Left lung (tissue), 10 donors: ENCODE data around the gene TNK2. TPM values are rescaled to one million over a fixed set of nuclear protein-coding genes. Genes with fewer than 3 reads are reported as not detected.

ENCODE experiments used
- ATAC-seq: fragments of 200-7000 bp; cut with Tn5 transposase; one replicate; pipeline ENCODE4 v1.9.1; 2020; ENCODE audit warnings: moderate library complexity
- DNase-seq, 4 donors: peaks; one replicate each; pipeline ENCODE4 v3.0.0-alpha.2; 2013 to 2020
- H3K27ac ChIP-seq, 2 donors: fragments of 200-600 bp; sonication (generic) in 1 of 2; one replicate each; pipeline versions ENCODE4 v1.5.0 to v1.8.0; 2020 to 2021
- H3K27me3 ChIP-seq, 2 donors: fragments of 200-600 bp; sonication (generic) in 1 of 2; one replicate each; pipeline versions ENCODE4 v1.5.0 to v1.8.0; 2020 to 2021
- H3K36me3 ChIP-seq, 2 donors: fragments of 200-600 bp; sonication (generic) in 1 of 2; one replicate each; pipeline versions ENCODE4 v1.5.0 to v1.8.0; 2020 to 2021
- H3K4me1 ChIP-seq, 2 donors: fragments of 200-600 bp; one replicate each; pipeline ENCODE4 v1.8.0; 2021
- H3K4me3 ChIP-seq, 2 donors: fragments of 200-600 bp; sonication (generic) in 1 of 2; one replicate each; pipeline versions ENCODE4 v1.5.0 to v1.8.0; 2020 to 2021; ENCODE audit warnings: mild to moderate bottlenecking in 1 of 2
- H3K9me3 ChIP-seq, 2 donors: fragments of 200-600 bp; sonication (generic) in 1 of 2; one replicate each; pipeline versions ENCODE4 v1.5.0 to v1.8.0; 2020 to 2021
- CTCF ChIP-seq, 2 donors: fragments of 200-600 bp; sonication (generic) in 1 of 2; IDR thresholded peaks; one replicate each; pipeline versions ENCODE4 v1.5.0 to v1.8.0; 2021; ENCODE audit warnings: antibody characterized with exemption in 2 of 2
- intact Hi-C, 2 donors: fragments of 100-400 bp; cut with DNase I; formaldehyde crosslinking; loops; one replicate each; pipeline versions ENCODE4 v1.11.2 to v1.14.2; 2022
- polyA plus RNA-seq, 6 donors: library from polyadenylated mRNA; unstranded; fragments of 120-200 nt; gene quantifications; one replicate each; pipeline ENCODE4 v1.2.1, GENCODE V29; 2013; ENCODE audit not compliant: insufficient read length in 6 of 6
- total RNA-seq, 2 donors: library from RNA; stranded (reverse); fragmentation: NEBNext Ultra II Directional; extraction: Animal tissue kit (Norgen Biotek cat#: 25700); gene quantifications; one replicate each; pipeline ENCODE4 v1.2.1, GENCODE V29; 2021
- donor health status: DM: no; HTN: yes; CAD: no.
- donor health status: DM: no; HTN: no; CAD: no.

The TNK2 gene
- total and polyA plus RNA-seq, 8 donors = 49.7 to 75.7 (median 58.2) TPM

GRCh38 chr3:195860456-195860855 lies 47.9 kb downstream of the TNK2 start:
- Histone ChIP-seq H3K27ac (no peak overlapping the region), H3K36me3 (peaks cover 0 to 12% of the 10 kb centered on the region in 2 donors), H3K27me3 (peaks cover 0 to 7% of the 10 kb centered on the region in 2 donors), H3K4me1 (peaks cover 0 to 19% of the 10 kb centered on the region in 2 donors), H3K9me3 (no peaks in the 10 kb centered on the region), H3K4me3 (no peak overlapping the region)
- no peak for ATAC-seq
- no peak for TF ChIP-seq CTCF (IDR thresholded peaks at IDR 0.05)
- intact Hi-C loops = loop anchor here in 1 of 2 donors (5.0 kb wide), 1 partner anchor 52 kb away; no protein-coding TSS in a partner anchor
- no peak for DNase-seq

GRCh38 chr3:195859846-195860411 lies 48.4 kb downstream of the TNK2 start:
- Histone ChIP-seq H3K4me1 (peaks cover 0 to 19% of the 10 kb centered on the region in 2 donors), H3K27me3 (peaks cover 0 to 7% of the 10 kb centered on the region in 2 donors), H3K27ac (no peak overlapping the region), H3K36me3 (peaks cover 0 to 10% of the 10 kb centered on the region in 2 donors), H3K9me3 (no peaks in the 10 kb centered on the region), H3K4me3 (no peak overlapping the region)
- ATAC-seq = no peak
- peak in 1 of 4 donors; percentile 55 for DNase-seq
- intact Hi-C loops = loop anchor here in 1 of 2 donors (5.0 kb wide), 1 partner anchor 52 kb away; no protein-coding TSS in a partner anchor
- no peak for TF ChIP-seq CTCF (IDR thresholded peaks at IDR 0.05)

GRCh38 chr3:195859061-195859845 lies 49.1 kb downstream of the TNK2 start:
- Histone ChIP-seq H3K27ac (no peak overlapping the region), H3K4me3 (no peak overlapping the region), H3K9me3 (no peaks in the 10 kb centered on the region), H3K4me1 (peaks cover 0 to 19% of the 10 kb centered on the region in 2 donors), H3K36me3 (peaks cover 0 to 9% of the 10 kb centered on the region in 2 donors), H3K27me3 (peaks cover 0 to 7% of the 10 kb centered on the region in 2 donors)
- ATAC-seq (peak; percentile 57), DNase-seq (peak in 3 of 4 donors; percentile 67 to 76 (median 71))
- TF ChIP-seq CTCF (IDR thresholded peaks at IDR 0.05) = peak; percentile 87 to 92
- intact Hi-C loops = no loop called here

- TF ChIP-seq CTCF (IDR thresholded peaks at IDR 0.05) = no peak
- peak in 1 of 4 donors; percentile 43 for DNase-seq
- Histone ChIP-seq H3K9me3 (no peaks in the 10 kb centered on the region), H3K27me3 (peaks cover 0 to 16% of the 10 kb centered on the region in 2 donors), H3K36me3 (no peaks in the 10 kb centered on the region), H3K4me1 (peaks cover 0 to 8% of the 10 kb centered on the region in 2 donors), H3K27ac (no peak overlapping the region), H3K4me3 (no peak overlapping the region)
- ATAC-seq = no peak
- intact Hi-C loops = no loop called here
Observed at GRCh38 chr3:195856410-195857084, 51.8 kb downstream of the TNK2 start.
